ENCODE measurements around the gene GRM5. TPM values are rescaled to one million over a fixed set of nuclear protein-coding genes. Genes with fewer than 3 reads are reported as not detected.

Gene GRM5
- total and polyA plus RNA-seq, 8 donors, result 0.37 TPM; not detected in 7

DNA sequence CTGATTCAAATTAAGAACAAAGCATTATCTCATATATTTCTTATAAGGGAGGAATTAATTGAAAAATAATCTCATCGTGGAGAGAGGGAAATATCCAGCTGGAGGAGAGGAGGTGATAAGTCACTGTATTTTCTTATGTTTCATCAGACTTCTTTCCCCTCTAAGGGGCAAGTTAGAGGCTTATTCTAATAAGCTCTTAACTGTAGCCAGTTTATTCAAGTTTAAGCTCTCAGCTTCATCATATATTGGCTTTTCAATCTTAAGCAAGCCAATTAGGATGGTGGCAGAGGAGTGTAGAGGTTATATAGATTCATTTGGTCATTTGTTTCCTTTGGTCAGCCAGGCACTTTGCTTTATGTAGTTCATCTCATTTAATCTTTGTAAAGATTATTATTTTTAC lies 256.7 kb downstream of the GRM5 start:
- TF ChIP-seq EP300 (IDR thresholded peaks at IDR 0.05), result no peak
- TF ChIP-seq, protein P1, sequence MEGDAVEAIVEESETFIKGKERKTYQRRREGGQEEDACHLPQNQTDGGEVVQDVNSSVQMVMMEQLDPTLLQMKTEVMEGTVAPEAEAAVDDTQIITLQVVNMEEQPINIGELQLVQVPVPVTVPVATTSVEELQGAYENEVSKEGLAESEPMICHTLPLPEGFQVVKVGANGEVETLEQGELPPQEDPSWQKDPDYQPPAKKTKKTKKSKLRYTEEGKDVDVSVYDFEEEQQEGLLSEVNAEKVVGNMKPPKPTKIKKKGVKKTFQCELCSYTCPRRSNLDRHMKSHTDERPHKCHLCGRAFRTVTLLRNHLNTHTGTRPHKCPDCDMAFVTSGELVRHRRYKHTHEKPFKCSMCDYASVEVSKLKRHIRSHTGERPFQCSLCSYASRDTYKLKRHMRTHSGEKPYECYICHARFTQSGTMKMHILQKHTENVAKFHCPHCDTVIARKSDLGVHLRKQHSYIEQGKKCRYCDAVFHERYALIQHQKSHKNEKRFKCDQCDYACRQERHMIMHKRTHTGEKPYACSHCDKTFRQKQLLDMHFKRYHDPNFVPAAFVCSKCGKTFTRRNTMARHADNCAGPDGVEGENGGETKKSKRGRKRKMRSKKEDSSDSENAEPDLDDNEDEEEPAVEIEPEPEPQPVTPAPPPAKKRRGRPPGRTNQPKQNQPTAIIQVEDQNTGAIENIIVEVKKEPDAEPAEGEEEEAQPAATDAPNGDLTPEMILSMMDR (IDR thresholded peaks at IDR 0.05), result no peak
- TF ChIP-seq POLR2AphosphoS5 (IDR thresholded peaks at IDR 0.05), result no peak
- no peak for TF ChIP-seq POLR2A (IDR thresholded peaks at IDR 0.05)
- Histone ChIP-seq H3K27ac (no peak overlapping the region), H3K36me3 (no peaks in the 10 kb centered on the region), H3K4me3 (no peak overlapping the region), H3K9me3 (peaks cover 0 to 1% (median 0%) of the 10 kb centered on the region in 4 donors), H3K27me3 (no peaks in the 10 kb centered on the region), H3K4me1 (no peaks in the 10 kb centered on the region)
- DNase-seq, result no peak
- intact Hi-C loops (cut with DNase I; ENCODE audit: low total_unique reads), result no loop called here
- WGBS, 5 donors, result 48 to 74% (median 61%) methylated on average over 1 of the region's 1 CpG

DNA sequence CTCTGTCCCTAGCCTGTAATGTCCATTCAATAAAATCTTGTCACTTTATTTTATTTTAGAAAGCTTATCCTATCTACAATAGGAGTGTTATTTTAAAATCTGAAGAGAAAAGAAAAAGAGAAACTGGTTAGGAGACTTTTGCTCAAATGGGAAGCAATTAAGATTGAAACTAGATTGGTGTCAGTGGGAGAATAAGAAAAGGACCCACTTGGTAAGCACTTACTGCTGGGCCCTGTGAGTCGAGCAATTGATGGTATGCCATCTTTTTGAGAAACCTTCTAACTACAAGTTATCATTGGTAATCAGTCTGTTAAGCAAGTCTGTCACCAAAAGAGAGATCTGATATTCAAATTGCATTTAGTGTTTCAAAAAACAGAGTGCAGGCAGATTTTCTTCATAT lies 258.4 kb downstream of the GRM5 start:
- TF ChIP-seq POLR2A (IDR thresholded peaks at IDR 0.05) (no peak), POLR2AphosphoS5 (IDR thresholded peaks at IDR 0.05) (no peak), EP300 (IDR thresholded peaks at IDR 0.05) (no peak)
- TF ChIP-seq, protein P1 (IDR thresholded peaks at IDR 0.05), result no peak
- Histone ChIP-seq H3K27me3 (no peaks in the 10 kb centered on the region), H3K4me3 (no peak overlapping the region), H3K27ac (no peak overlapping the region), H3K4me1 (no peaks in the 10 kb centered on the region), H3K9me3 (no peaks in the 10 kb centered on the region), H3K36me3 (no peaks in the 10 kb centered on the region)
- 43 to 60% (median 53%) methylated on average over 1 of the region's 1 CpG for WGBS, 5 donors
- intact Hi-C loops (cut with DNase I; ENCODE audit: low total_unique reads), result no loop called here
- no peak for DNase-seq

DNA sequence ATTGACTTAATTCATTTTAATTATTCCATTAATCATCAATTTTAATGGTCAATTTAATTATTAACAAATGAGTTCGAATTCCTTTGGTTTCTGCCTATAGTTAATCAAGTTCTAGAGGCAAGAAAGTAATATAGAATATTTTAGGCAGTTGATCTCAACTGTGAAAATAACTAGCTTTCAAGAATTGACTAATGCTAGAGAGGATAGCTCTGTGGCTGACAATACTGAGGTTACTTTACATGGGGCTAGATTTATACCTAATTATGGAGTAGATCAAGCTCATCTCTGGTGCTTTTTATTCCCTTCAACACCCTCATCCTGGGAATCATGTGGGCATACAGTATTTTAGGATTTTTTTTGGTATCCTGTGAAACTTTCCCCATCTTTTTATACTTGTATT lies 259.4 kb downstream of the GRM5 start:
- H3K4me1 ChIP-seq, result no peaks in the 10 kb centered on the region
- H3K36me3 ChIP-seq, result no peaks in the 10 kb centered on the region
- H3K9me3 ChIP-seq, result no peaks in the 10 kb centered on the region
- no peak for DNase-seq
- 31 to 45% (median 38%) methylated on average over 1 of the region's 1 CpG for WGBS, 5 donors
- H3K4me3 ChIP-seq, result no peak overlapping the region
- H3K27me3 ChIP-seq, result no peaks in the 10 kb centered on the region
- intact Hi-C loops (cut with DNase I; ENCODE audit: low total_unique reads), result no loop called here
- TF ChIP-seq, protein P1 (IDR thresholded peaks at IDR 0.05), result no peak
- TF ChIP-seq POLR2AphosphoS5 (IDR thresholded peaks at IDR 0.05), result no peak
- TF ChIP-seq POLR2A (IDR thresholded peaks at IDR 0.05), result no peak
- no peak for TF ChIP-seq EP300 (IDR thresholded peaks at IDR 0.05)
- H3K27ac ChIP-seq, result no peak overlapping the region

DNA sequence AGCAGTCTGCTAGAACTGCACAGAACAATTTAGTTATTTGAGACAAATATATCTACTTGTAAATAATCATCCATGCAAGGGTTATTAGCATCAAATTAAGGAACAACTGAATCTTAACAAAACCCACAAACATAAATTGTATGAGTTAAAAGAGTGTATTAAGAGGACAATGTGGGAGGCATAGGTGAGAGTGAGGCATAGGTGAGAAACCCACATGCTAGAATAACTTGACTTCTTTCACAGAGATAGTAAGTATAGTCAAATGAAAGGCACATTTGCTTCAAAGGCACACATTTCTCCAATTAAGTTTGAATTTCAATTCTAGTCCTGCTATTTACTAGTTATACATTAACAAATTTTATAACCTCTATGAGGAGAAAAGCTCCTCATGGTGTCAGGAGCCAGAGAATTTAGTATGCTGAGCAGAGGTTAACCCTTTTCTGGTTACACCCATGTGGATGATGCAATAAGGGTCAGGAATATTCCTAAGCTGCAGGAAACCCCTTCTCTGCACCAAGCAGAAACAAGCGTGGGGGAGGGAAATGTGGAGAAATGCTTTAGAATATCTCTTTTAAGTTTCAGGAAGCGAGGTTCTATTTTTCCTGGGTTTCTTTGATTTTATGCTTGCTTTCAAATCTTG lies 264.2 kb downstream of the GRM5 start:
- no peak for DNase-seq
- Histone ChIP-seq H3K27me3 (no peaks in the 10 kb centered on the region), H3K36me3 (no peaks in the 10 kb centered on the region), H3K4me3 (no peak overlapping the region), H3K27ac (no peak overlapping the region), H3K9me3 (no peaks in the 10 kb centered on the region), H3K4me1 (no peaks in the 10 kb centered on the region)
- 67 to 87% (median 77%) methylated on average over 2 of the region's 2 CpGs for WGBS, 5 donors
- TF ChIP-seq, protein P1 (IDR thresholded peaks at IDR 0.05), result no peak
- TF ChIP-seq POLR2A (IDR thresholded peaks at IDR 0.05) (no peak), POLR2AphosphoS5 (IDR thresholded peaks at IDR 0.05) (no peak), EP300 (IDR thresholded peaks at IDR 0.05) (no peak)
- intact Hi-C loops (cut with DNase I; ENCODE audit: low total_unique reads), result no loop called here

All from stomach (tissue), 9 donors.